Posterior vena cava (tissue), 2 donors: ENCODE measurements around the gene TCF4. TPM values are rescaled to one million over a fixed set of nuclear protein-coding genes. Genes with fewer than 3 reads are reported as not detected.

ENCODE experiments used
- DNase-seq: peaks from one replicate; pipeline ENCODE4 v3.0.0-alpha.2; 2020; ENCODE audit warnings: low spot score
- intact Hi-C, 2 donors: fragments of 100-400 bp; cut with DNase I; formaldehyde crosslinking; loops; one replicate each; pipeline versions ENCODE4 v1.14.1 to v1.14.2; 2022 to 2023
- long read RNA-seq, 2 donors: library from polyadenylated mRNA; unstranded; transcript quantifications; one replicate each; pipeline ENCODE4 v2.0.0, GENCODE V29; 2020 to 2021
- total RNA-seq, 2 donors: library from RNA; stranded (reverse); fragmentation: NEBNext Ultra II Directional; extraction: Animal tissue kit (Norgen Biotek cat#: 25700); gene quantifications; one replicate each; pipeline ENCODE4 v1.2.1, GENCODE V29; 2021
- donor health status: DM: yes; HTN: yes; CAD: no.
- donor health status: DM: yes; HTN: yes; CAD: no.

TCF4 gene
- 10 to 100 TPM; 85.5 to 98.7 TPM for total RNA-seq
- long read RNA-seq, donor 1, full-length matches to known transcripts: 11 of 34 reads
- long read RNA-seq, donor 1, partial matches to known transcripts: 6 of 34 reads
- long read RNA-seq, donor 1, other reads (novel, unspliced or antisense): 17 of 34 reads
- long read RNA-seq, donor 2, full-length matches to known transcripts: 95 of 152 reads
- long read RNA-seq, donor 2, partial matches to known transcripts: 9 of 152 reads
- long read RNA-seq, donor 2, other reads (novel, unspliced or antisense): 48 of 152 reads

GRCh38 chr18:55588111-55588869 is at the start of gene TCF4:
Gene TCF4 (minus strand): TSS chr18:55588192. CDS start chr18:55587116, 1,076 bp downstream.
- intact Hi-C loops: loop anchor here (5.0 to 10.0 kb wide), 2 partner anchors 173 to 181 kb away; no protein-coding TSS in a partner anchor
- peak; percentile 87 for DNase-seq

DNA sequence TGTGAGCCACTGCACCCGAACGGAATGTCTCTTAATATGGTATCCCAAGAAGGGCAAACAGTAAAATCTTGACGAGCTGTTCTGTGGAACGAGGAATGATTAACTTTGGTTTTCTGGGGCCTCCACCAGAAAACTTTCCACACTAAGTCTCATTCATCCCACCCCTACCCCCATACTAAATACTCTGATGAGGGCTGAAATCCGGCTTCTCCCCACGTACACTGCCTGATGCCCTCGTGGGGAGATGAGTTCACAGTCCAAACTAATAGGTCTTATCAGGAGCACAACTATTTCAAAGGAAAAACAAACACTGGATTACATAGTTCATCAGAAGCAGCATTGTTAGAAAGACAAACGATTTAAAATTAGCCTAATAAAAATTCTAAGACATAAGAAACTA is 49.2 kb upstream of the TCF4 start:
- DNase-seq: no peak
- intact Hi-C loops: no loop called here

- no peak for DNase-seq
- intact Hi-C loops: no loop called here
Observed at GRCh38 chr18:55635439-55635838, 47.4 kb upstream of the TCF4 start.

- DNase-seq: no peak
- intact Hi-C loops: no loop called here
Observed at GRCh38 chr18:55634545-55634944, 46.6 kb upstream of the TCF4 start.

DNA sequence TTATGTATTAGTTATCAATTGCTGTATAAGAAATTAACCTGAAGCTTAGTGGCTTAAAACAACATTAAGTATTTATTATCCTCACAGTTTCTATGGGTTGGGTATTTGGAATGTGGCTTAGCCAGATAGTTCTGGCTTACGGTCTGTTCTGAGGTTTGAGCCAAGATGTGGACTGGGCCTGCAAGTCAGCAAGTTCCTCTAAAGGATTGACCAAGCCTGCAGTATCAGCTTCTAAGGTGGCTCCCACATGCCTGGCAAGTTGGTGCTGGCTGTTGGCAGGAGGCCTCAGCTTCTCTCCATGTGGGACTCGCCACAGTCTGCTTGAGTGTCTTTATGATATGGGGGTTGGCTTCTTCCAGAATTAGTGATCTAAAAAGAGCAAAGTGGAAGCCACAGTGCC is 45.0 kb upstream of the TCF4 start:
- no peak for DNase-seq
- intact Hi-C loops: no loop called here

- no peak for DNase-seq
- intact Hi-C loops: no loop called here
Observed at GRCh38 chr18:55629133-55629532, 41.1 kb upstream of the TCF4 start.

- no peak for DNase-seq
- intact Hi-C loops: no loop called here
Observed at GRCh38 chr18:55627007-55627406, 39.0 kb upstream of the TCF4 start.

- intact Hi-C loops: no loop called here
- DNase-seq: no peak
Observed at GRCh38 chr18:55625901-55626300, 37.9 kb upstream of the TCF4 start.

DNA sequence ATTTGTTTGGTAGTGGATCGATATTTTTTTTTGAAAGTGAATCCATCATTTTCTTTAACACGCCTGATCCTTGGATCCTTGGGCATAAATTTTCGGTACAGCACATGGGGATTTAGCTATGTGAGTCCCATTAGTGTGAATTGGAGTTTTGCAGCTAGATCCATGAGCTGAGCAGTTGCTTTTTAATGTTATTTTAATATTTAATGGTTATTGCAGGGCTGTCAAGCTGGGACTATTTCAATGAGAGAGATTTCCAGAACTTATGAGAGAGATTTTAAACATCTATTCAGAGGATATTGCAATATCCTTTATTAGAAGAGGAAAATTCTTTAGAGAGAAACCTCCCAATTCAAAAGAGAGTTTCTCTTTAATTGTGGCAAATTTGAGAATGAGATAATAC is 35.6 kb upstream of the TCF4 start:
- no peak for DNase-seq
- intact Hi-C loops: no loop called here

- intact Hi-C loops: no loop called here
- no peak for DNase-seq
Observed at GRCh38 chr18:55610506-55610905, 22.5 kb upstream of the TCF4 start.

- intact Hi-C loops: no loop called here
- no peak for DNase-seq
Observed at GRCh38 chr18:55609160-55609825, 21.3 kb upstream of the TCF4 start.

DNA sequence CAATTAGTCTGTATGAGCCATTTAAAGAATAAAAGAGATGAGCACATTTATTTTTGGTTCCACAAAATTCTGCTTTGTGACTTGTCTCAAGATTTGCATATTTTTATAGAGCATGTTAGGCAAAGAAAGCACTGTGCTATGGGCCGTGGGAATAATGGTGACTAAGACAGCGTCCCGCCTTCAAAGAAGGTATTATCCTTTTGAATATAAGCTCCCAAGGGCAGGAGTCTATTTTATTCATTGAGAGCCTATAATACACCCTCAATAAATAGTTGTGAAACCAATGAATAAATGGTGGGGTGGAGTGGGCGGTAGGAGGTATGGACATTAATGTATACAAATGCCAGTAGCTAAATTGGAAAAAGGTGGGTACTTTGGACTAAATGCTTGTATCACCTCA is 20.5 kb upstream of the TCF4 start:
- intact Hi-C loops: no loop called here

GRCh38 chr18:55607773-55608172 is 19.8 kb upstream of the TCF4 start:
- DNase-seq: no peak
- intact Hi-C loops: no loop called here

More for the DNA sequence above, 20.5 kb upstream of the TCF4 start:
- DNase-seq: no peak

DNA sequence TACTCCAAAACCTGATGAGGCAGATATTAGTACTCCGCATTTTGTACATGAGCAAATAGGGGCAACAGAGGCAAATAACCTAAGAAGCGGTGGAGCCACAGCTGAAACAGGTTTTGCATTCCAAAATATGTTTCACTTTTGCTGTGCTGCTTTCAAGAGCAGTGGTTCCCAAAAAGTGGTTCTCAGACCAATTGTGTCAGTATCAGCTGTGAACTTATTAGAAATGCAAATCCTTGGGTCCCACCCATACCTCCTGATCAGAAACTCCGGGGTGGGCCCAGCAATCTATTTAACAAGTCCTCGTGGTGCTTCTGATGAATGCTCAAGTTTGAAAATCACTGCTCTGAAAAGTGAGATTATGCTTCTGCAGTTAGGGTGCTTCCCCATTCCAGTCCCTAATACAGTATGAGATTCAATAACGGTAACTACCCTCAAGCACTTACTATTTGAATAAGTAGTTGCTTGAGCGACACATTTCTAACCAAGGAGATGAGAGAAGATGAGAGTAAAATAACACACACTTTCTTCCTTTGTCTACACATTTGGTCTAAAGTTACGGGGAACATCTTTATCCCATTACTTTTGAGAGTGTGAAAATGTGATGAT is 17.8 kb upstream of the TCF4 start:
- intact Hi-C loops: no loop called here
- DNase-seq: no peak

DNA sequence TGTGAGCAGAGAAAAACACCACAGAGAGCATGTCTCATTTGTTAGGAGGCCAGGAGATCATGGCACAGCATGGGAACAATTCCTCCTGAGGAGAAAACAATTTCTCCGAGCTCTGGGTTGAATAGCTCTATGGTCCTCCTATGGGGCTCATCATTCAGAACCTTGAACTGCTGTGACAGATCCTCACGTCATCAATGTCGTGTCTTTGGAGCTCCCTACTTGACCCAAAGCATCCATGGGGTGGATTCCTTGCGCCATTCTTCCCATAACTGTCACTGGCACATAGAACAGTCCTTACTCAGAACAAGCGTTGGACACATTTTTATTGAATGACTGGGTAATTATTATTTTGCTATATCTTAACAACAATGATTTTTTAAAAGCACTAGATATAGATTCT is 15.8 kb upstream of the TCF4 start:
- DNase-seq: no peak
- intact Hi-C loops: no loop called here

GRCh38 chr18:55593888-55594287 is 5.9 kb upstream of the TCF4 start:
- DNase-seq: no peak
- intact Hi-C loops: no loop called here

GRCh38 chr18:55592572-55592971 is 4.6 kb upstream of the TCF4 start:
- intact Hi-C loops: no loop called here
- DNase-seq: no peak

- DNase-seq: no peak
- intact Hi-C loops: no loop called here
Observed at GRCh38 chr18:55592106-55592505, 4.1 kb upstream of the TCF4 start.

- DNase-seq: peak; percentile 99
- intact Hi-C loops: loop anchor here (5.0 to 10.0 kb wide), 2 partner anchors 175 to 182 kb away; no protein-coding TSS in a partner anchor
Observed at GRCh38 chr18:55589625-55590291, 1.8 kb upstream of the TCF4 start.
